Cardiac muscle cell (in vitro differentiated cells and primary cell): Measurements from ENCODE around the gene MAML3. TPM values are rescaled to one million over a fixed set of nuclear protein-coding genes. Genes with fewer than 3 reads are reported as not detected.

ENCODE experiments used
- DNase-seq, 2 donors: peaks; one replicate each; pipeline versions ENCODE4 v3.0.0 to v3.0.0-alpha.2; 2010 to 2017; ENCODE audit warnings: low read depth in 1 of 2, low spot score in 1 of 2
- H3K27ac ChIP-seq: fragments of 200-600 bp; sonication (generic); 2 replicates; pipeline ENCODE4 v1.5.1; 2016
- H3K27me3 ChIP-seq: fragments of 200-600 bp; sonication (generic); 2 replicates; pipeline ENCODE4 v1.6.0; 2016; ENCODE audit warnings: control low read depth
- H3K36me3 ChIP-seq: fragments of 200-600 bp; sonication (generic); 2 replicates; pipeline ENCODE4 v1.5.1; 2016; ENCODE audit warnings: control low read depth
- H3K4me1 ChIP-seq: fragments of 200-600 bp; sonication (generic); 2 replicates; pipeline ENCODE4 v1.8.1; 2017; ENCODE audit warnings: low read depth, mild to moderate bottlenecking, mixed run types
- H3K4me3 ChIP-seq: fragments of 200-600 bp; sonication (generic); 2 replicates; pipeline ENCODE4 v1.5.1; 2016; ENCODE audit warnings: mild to moderate bottlenecking
- H3K9me3 ChIP-seq: fragments of 200-600 bp; sonication (generic); 2 replicates; pipeline ENCODE4 v1.5.1; 2017; ENCODE audit warnings: low read depth, mild to moderate bottlenecking, control low read depth
- polyA plus RNA-seq: library from polyadenylated mRNA; unstranded; fragments of >200 nt; fragmentation: Nextera tagmentation; extraction: Ambion mirVana; gene quantifications from 2 replicates; pipeline ENCODE4 v1.2.1, GENCODE V29; 2016
- total RNA-seq: library from RNA; depleted of rRNA; stranded (reverse); fragments of >200 nt; gene quantifications from 2 replicates; pipeline ENCODE4 v1.2.3, GENCODE V29; 2016
- TF ChIP-seq, protein P1 (sequence below): IDR thresholded peaks from 2 replicates; pipeline ENCODE4 v1.5.1; 2012; ENCODE audit warnings: low read depth, mild to moderate bottlenecking, low read length

MAML3 gene
- total and polyA plus RNA-seq, 2 experiments from 2014 or later, result 7.8 to 22.8 TPM

DNA sequence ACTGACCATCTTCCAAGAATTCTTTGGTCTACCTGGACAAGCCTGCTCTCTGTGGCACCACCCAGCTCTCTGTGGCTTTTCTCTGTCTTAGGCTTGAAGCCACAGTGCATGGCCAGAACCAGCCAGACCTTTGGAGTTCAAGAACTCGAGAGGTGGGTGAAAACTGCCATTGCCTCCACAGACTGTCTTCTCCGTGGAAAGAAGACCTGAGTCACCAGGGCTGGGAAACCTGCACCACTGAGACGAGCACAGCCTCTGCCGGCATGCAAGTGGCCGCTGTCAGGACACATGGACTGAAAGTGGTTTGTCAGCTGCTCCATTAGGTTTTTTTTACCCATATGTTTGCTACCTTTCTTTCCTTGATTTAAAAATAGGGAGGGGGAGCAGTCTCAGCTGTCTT is 413.9 kb downstream of the MAML3 start:
- Histone ChIP-seq H3K9me3 (no peaks in the 10 kb centered on the region), H3K4me1 (peaks cover 60% of the 10 kb centered on the region), H3K4me3 (no peak overlapping the region), H3K36me3 (no peaks in the 10 kb centered on the region), H3K27ac (peak overlapping the region; percentile 90), H3K27me3 (no peaks in the 10 kb centered on the region)
- TF ChIP-seq, protein P1, sequence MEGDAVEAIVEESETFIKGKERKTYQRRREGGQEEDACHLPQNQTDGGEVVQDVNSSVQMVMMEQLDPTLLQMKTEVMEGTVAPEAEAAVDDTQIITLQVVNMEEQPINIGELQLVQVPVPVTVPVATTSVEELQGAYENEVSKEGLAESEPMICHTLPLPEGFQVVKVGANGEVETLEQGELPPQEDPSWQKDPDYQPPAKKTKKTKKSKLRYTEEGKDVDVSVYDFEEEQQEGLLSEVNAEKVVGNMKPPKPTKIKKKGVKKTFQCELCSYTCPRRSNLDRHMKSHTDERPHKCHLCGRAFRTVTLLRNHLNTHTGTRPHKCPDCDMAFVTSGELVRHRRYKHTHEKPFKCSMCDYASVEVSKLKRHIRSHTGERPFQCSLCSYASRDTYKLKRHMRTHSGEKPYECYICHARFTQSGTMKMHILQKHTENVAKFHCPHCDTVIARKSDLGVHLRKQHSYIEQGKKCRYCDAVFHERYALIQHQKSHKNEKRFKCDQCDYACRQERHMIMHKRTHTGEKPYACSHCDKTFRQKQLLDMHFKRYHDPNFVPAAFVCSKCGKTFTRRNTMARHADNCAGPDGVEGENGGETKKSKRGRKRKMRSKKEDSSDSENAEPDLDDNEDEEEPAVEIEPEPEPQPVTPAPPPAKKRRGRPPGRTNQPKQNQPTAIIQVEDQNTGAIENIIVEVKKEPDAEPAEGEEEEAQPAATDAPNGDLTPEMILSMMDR, result no peak
- DNase-seq, result peak; percentile 44 to 46

DNA sequence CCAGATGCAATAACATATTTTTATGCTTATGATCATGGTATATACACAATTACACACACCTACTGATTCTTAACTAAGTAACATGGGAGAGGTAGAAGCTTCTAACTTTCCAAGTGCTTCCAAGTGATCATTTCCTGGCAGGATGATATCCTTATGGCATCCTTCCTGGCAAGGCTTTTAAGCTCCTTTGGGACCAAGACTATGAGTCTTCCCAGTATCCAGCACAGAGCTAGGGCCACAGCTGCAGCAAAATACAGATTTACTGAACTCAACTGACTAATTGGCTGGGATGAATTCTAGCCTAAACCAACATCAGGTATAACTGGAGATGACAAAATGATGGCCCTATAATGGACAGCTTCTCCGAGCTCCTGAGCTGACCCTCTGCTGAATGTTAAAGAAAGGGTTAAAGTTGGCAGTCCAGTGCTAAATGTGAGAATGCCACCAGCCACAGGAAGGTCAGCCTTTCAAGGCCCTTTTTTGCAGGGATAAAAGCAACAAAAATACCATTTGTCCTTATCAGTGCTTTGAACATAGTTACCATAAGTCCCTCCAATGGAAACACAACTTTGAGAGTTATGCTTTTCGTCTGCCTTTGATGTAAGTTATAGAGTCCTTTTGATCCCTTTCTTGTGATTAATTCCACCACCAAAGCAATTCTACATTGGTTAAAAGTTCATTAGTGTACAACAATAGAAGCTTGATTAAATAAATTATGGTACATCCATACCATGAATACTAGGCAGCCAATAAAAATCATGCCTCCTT is 415.0 kb downstream of the MAML3 start:
- no peaks in the 10 kb centered on the region for H3K9me3 ChIP-seq
- peak overlapping the region; percentile 90 for H3K27ac ChIP-seq
- DNase-seq, result no peak
- no peaks in the 10 kb centered on the region for H3K36me3 ChIP-seq
- no peak overlapping the region for H3K4me3 ChIP-seq
- H3K27me3 ChIP-seq, result no peaks in the 10 kb centered on the region
- TF ChIP-seq, protein P1, result no peak
- peaks cover 56% of the 10 kb centered on the region for H3K4me1 ChIP-seq

DNA sequence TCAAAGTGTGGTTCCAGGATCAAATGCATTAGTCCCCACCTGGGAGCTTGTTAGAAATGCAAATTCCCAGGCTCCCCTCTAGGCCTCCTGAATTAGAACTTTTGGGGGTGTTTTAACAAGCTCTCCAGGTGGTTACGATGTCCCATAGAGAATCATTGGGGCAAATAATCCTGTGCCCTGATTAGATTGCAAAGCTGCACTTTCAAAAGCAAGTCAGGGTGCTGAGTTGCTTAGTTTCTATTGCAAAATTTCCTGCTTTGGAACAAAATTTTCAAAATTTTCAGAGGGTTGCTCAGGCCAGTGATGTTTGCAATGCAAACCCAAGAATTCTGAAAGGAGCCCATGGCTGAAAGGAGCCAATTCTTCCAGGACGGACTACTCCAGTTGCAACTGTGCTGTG is 417.3 kb downstream of the MAML3 start:
- Histone ChIP-seq H3K27me3 (no peaks in the 10 kb centered on the region), H3K4me3 (no peak overlapping the region), H3K27ac (peak overlapping the region; percentile 98), H3K4me1 (peaks cover 66% of the 10 kb centered on the region), H3K36me3 (no peaks in the 10 kb centered on the region), H3K9me3 (no peaks in the 10 kb centered on the region)
- peak in 1 of 2 donors; percentile 22 for DNase-seq
- TF ChIP-seq, protein P1, result no peak

DNA sequence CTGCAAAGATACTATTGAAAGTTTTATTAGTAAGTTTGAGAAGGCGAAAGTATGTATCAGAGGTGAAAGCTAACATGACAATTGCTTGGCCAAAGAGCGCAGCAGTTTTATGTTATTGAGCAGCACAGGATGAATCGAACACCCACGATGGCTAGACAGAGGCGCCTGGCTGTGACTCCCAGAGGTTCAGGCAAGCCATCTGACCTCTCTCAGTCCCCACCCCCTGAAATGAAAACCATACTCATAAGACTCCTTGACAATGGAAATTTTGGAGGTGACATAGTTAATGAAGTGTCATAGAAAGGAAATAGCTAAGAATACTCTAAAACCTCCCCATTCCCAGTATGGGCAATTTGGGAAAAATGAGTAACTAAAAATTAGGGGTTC is 417.7 kb downstream of the MAML3 start:
- no peaks in the 10 kb centered on the region for H3K27me3 ChIP-seq
- H3K9me3 ChIP-seq, result no peaks in the 10 kb centered on the region
- TF ChIP-seq, protein P1, result no peak
- H3K27ac ChIP-seq, result peak overlapping the region; percentile 98
- peaks cover 67% of the 10 kb centered on the region for H3K4me1 ChIP-seq
- DNase-seq, result no peak
- no peaks in the 10 kb centered on the region for H3K36me3 ChIP-seq
- no peak overlapping the region for H3K4me3 ChIP-seq

DNA sequence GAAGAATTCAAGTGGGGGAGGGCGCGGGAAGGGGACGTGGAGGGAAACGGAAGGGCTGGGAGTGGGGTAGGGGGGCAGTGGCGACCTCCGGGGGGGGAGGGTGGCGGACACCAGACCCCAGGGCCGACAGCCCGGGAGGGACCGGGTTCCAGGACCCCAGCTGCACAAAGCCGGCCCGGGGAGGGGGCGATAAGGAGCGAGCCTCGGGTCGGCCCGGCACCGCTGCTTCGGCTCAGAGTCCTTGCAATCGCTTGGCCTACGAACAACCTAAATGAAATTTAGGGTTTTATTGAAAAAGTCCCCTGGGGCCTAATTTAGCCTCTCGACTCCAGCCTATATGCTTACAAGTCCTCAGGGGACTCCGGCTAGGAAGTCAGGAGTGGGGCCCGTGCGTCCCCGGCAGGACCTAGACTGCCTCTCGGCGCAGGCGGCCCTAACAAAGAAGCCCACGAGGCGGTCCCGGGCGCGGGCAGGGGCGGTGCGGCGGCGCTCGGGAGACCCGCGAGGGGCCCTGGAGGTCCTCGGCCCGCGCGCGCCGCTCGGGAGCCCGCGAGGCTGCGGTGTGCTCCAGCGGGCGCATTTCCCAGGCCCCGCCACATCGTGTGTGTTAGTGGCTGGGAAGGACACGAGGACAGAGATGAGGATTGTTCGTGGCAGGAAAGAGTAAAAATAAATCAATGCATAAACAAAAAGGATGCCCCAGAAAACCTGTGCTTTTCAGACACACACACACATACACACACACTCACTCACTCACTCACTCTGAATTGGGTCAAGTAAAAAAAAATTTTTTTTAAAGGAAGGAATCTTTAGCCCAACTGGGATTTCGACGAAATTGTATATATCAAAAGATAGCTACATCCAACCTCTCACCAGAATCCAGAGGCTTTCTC is 418.4 kb downstream of the MAML3 start:
- peak; percentile 43 to 66 for DNase-seq
- Histone ChIP-seq H3K4me1 (peaks cover 60% of the 10 kb centered on the region), H3K27ac (peak overlapping the region; percentile 98)

More for the DNA sequence above, 418.4 kb downstream of the MAML3 start:
- TF ChIP-seq, protein P1, result no peak
- H3K9me3 ChIP-seq, result no peaks in the 10 kb centered on the region
- no peaks in the 10 kb centered on the region for H3K27me3 ChIP-seq
- no peaks in the 10 kb centered on the region for H3K36me3 ChIP-seq
- H3K4me3 ChIP-seq, result peak overlapping the region; percentile 16
